T-helper 9 cell (primary cell): ENCODE measurements around the gene SH3BP2.
"Not testable (repeated sequence)": the region's sequence is repeated elsewhere in the genome, so short reads cannot be mapped to it uniquely, and the experiment has no call there.

Source experiments
- DNase-seq: peaks from one replicate; pipeline ENCODE4 v3.0.0-alpha.2; 2020
- total RNA-seq, 2 donors: gene quantifications; one replicate each; lab custom pipeline; 2026; lab: John Stamatoyannopoulos, UW

The SH3BP2 gene
- total RNA-seq: 57.2 to 59.4 reads per million in 2 donors

- peak; percentile 59 for DNase-seq
Measured at GRCh38 chr4:2792711-2793585, at the start of gene SH3BP2. Gene SH3BP2, plus strand, starts transcription at chr4:2793085. Its CDS starts 27,533 bp downstream, at chr4:2820618.

GRCh38 chr4:2743518-2744445, 49.1 kb upstream of the SH3BP2 start:
- no peak for DNase-seq

- no peak for DNase-seq
Measured at GRCh38 chr4:2744576-2745270, 48.2 kb upstream of the SH3BP2 start.

- no peak for DNase-seq
Measured at GRCh38 chr4:2745516-2745915, 47.4 kb upstream of the SH3BP2 start.

GRCh38 chr4:2745981-2746806, 46.7 kb upstream of the SH3BP2 start:
- peak; percentile 74 for DNase-seq

GRCh38 chr4:2746891-2747695, 45.8 kb upstream of the SH3BP2 start:
- no peak for DNase-seq

GRCh38 chr4:2750719-2751605, 41.9 kb upstream of the SH3BP2 start:
- DNase-seq: no peak

- DNase-seq: no peak
Measured at GRCh38 chr4:2753436-2753835, 39.4 kb upstream of the SH3BP2 start.

GRCh38 chr4:2754848-2755819, 37.8 kb upstream of the SH3BP2 start:
- no peak for DNase-seq

GRCh38 chr4:2755821-2756690, 36.8 kb upstream of the SH3BP2 start, which contains the start of gene TNIP2:
Gene TNIP2, minus strand, starts transcription at chr4:2756336. Its CDS starts 47 bp downstream, at chr4:2756289.
- peak; percentile 76 for DNase-seq

- DNase-seq: no peak
Measured at GRCh38 chr4:2756691-2757350, 36.1 kb upstream of the SH3BP2 start.

- DNase-seq: no peak
Measured at GRCh38 chr4:2757426-2757825, 35.5 kb upstream of the SH3BP2 start.

GRCh38 chr4:2761035-2761923, 31.6 kb upstream of the SH3BP2 start:
- DNase-seq: no peak

GRCh38 chr4:2762048-2762447, 30.8 kb upstream of the SH3BP2 start:
- no peak for DNase-seq

GRCh38 chr4:2762486-2763370, 30.2 kb upstream of the SH3BP2 start:
- not testable (repeated sequence) for DNase-seq
